H9 (cell line): ENCODE data around the gene HS6ST2. TPM values are rescaled to one million over a fixed set of nuclear protein-coding genes. Genes with fewer than 3 reads are reported as not detected.

ENCODE experiments used
- DNase-seq: peaks from one replicate; pipeline ENCODE4 v3.0.0-alpha.2; 2017
- H2AFZ ChIP-seq: one replicate; pipeline ENCODE4 v1.6.1; 2013; ENCODE audit warnings: mild to moderate bottlenecking, low read length, control low read depth, moderate library complexity
- H2AK5ac ChIP-seq: 2 replicates; pipeline ENCODE4 v1.6.1; 2013; ENCODE audit warnings: low read length, control low read depth, mixed read lengths; ENCODE audit not compliant: insufficient read length
- H2BK120ac ChIP-seq: one replicate; pipeline ENCODE4 v1.6.1; 2013; ENCODE audit warnings: low read depth, mild to moderate bottlenecking, low read length, control low read depth, inconsistent platforms; ENCODE audit not compliant: poor library complexity, severe bottlenecking
- H2BK12ac ChIP-seq: 2 replicates; pipeline ENCODE4 v1.6.1; 2013; ENCODE audit warnings: low read length, control low read depth, mixed read lengths, low read depth; ENCODE audit not compliant: insufficient read length
- H2BK15ac ChIP-seq: 2 replicates; pipeline ENCODE4 v1.6.1; 2013; ENCODE audit warnings: low read depth, low read length, control low read depth
- H2BK20ac ChIP-seq: one replicate; pipeline ENCODE4 v1.6.1; 2013; ENCODE audit warnings: low read depth, mild to moderate bottlenecking, low read length, control low read depth, inconsistent platforms; ENCODE audit not compliant: poor library complexity, severe bottlenecking
- H2BK5ac ChIP-seq: 2 replicates; pipeline ENCODE4 v1.6.1; 2013; ENCODE audit warnings: low read length, control low read depth, mixed read lengths; ENCODE audit not compliant: insufficient read length
- H3K14ac ChIP-seq: 2 replicates; pipeline ENCODE4 v1.6.1; 2013; ENCODE audit warnings: low read length, control low read depth; ENCODE audit not compliant: insufficient read depth
- H3K18ac ChIP-seq: 2 replicates; pipeline ENCODE4 v1.6.1; 2013; ENCODE audit warnings: low read depth, mild to moderate bottlenecking, mixed read lengths, low read length, control low read depth; ENCODE audit not compliant: insufficient read length
- H3K23ac ChIP-seq: 2 replicates; pipeline ENCODE4 v1.6.1; 2013; ENCODE audit warnings: low read length, control low read depth, mixed read lengths, low read depth; ENCODE audit not compliant: insufficient read length
- H3K23me2 ChIP-seq: 2 replicates; pipeline ENCODE4 v1.6.1; 2013; ENCODE audit warnings: low read depth, mild to moderate bottlenecking, mixed read lengths, low read length, control low read depth; ENCODE audit not compliant: insufficient read length, poor library complexity, severe bottlenecking
- H3K27ac ChIP-seq: 2 replicates; pipeline ENCODE4 v1.5.1; 2013; ENCODE audit warnings: low read length, control low read depth, mixed read lengths, low read depth; ENCODE audit not compliant: insufficient read length
- H3K27me3 ChIP-seq: 2 replicates; pipeline ENCODE4 v1.6.1; 2013; ENCODE audit warnings: low read length, control low read depth, inconsistent platforms; ENCODE audit not compliant: insufficient read depth
- H3K4ac ChIP-seq: 2 replicates; pipeline ENCODE4 v1.6.1; 2013; ENCODE audit warnings: low read depth, mild to moderate bottlenecking, control low read depth, inconsistent platforms, low read length, moderate library complexity
- H3K4me1 ChIP-seq: 2 replicates; pipeline ENCODE4 v1.6.1; 2013; ENCODE audit warnings: low read length, control low read depth, inconsistent platforms; ENCODE audit not compliant: insufficient read depth
- H3K4me2 ChIP-seq: 2 replicates; pipeline ENCODE4 v1.6.1; 2013; ENCODE audit warnings: low read length, control low read depth, mixed read lengths; ENCODE audit not compliant: insufficient read length, insufficient read depth
- H3K56ac ChIP-seq: 2 replicates; pipeline ENCODE4 v1.6.1; 2013; ENCODE audit warnings: low read depth, mild to moderate bottlenecking, mixed read lengths, low read length, control low read depth; ENCODE audit not compliant: insufficient read length
- H3K79me1 ChIP-seq: 2 replicates; pipeline ENCODE4 v1.6.1; 2013; ENCODE audit warnings: low read depth, mild to moderate bottlenecking, moderate library complexity, low read length, control low read depth, inconsistent platforms; ENCODE audit not compliant: insufficient read depth, poor library complexity, severe bottlenecking
- H3K79me2 ChIP-seq: 2 replicates; pipeline ENCODE4 v1.6.1; 2013; ENCODE audit warnings: low read length, control low read depth, inconsistent platforms; ENCODE audit not compliant: insufficient read depth
- H3K9ac ChIP-seq: 2 replicates; pipeline ENCODE4 v1.6.1; 2013; ENCODE audit warnings: low read length, control low read depth, mixed read lengths; ENCODE audit not compliant: insufficient read length; ENCODE audit errors: extremely low read depth
- H3K9me3 ChIP-seq: one replicate; pipeline ENCODE4 v1.6.1; 2013; ENCODE audit warnings: low read depth, low read length, inconsistent platforms; ENCODE audit not compliant: control insufficient read depth
- H3T11ph ChIP-seq: one replicate; pipeline ENCODE4 v1.6.1; 2013; ENCODE audit warnings: mild to moderate bottlenecking, low read length, control low read depth, inconsistent platforms
- H4K20me1 ChIP-seq: one replicate; pipeline ENCODE4 v1.6.1; 2013; ENCODE audit not compliant: control insufficient read depth, insufficient read length, insufficient read depth
- H4K5ac ChIP-seq: 2 replicates; pipeline ENCODE4 v1.6.1; 2013; ENCODE audit warnings: low read depth, mild to moderate bottlenecking, mixed read lengths, low read length, control low read depth; ENCODE audit not compliant: insufficient read length
- H4K8ac ChIP-seq: replicated peaks from 2 replicates; pipeline ENCODE4 v1.6.1; 2013; ENCODE audit warnings: low read length, control low read depth, mixed read lengths, low read depth; ENCODE audit not compliant: insufficient read length
- H4K91ac ChIP-seq: 2 replicates; pipeline ENCODE4 v1.6.1; 2013; ENCODE audit warnings: low read depth, mild to moderate bottlenecking, moderate library complexity, mixed read lengths, low read length, control low read depth; ENCODE audit not compliant: insufficient read length
- H3K27ac Mint-ChIP-seq, 3 experiments: 2 replicates in 2 of 3; 3 replicates in 1 of 3; pipeline ENCODE4 v1.8.0; 2020 to 2021; ENCODE audit warnings: mixed read lengths in 3 of 3, mild to moderate bottlenecking in 1 of 3, moderate library complexity in 1 of 3
- H3K27me3 Mint-ChIP-seq: 2 replicates; pipeline ENCODE4 v1.8.0; 2021; ENCODE audit warnings: low read depth, mild to moderate bottlenecking, moderate library complexity, mixed read lengths
- H3K36me3 Mint-ChIP-seq, 3 experiments: 2 replicates in 2 of 3; 3 replicates in 1 of 3; pipeline ENCODE4 v1.8.0; 2020 to 2021; ENCODE audit warnings: low read depth in 3 of 3, mixed read lengths in 3 of 3; ENCODE audit not compliant: insufficient read depth in 1 of 3
- H3K4me1 Mint-ChIP-seq, 2 experiments: 2 replicates each; pipeline ENCODE4 v1.8.0; 2020; ENCODE audit warnings: mixed read lengths in 2 of 2
- H3K4me3 Mint-ChIP-seq, 2 experiments: 2 replicates in 1 of 2; 3 replicates in 1 of 2; pipeline ENCODE4 v1.8.0; 2020 to 2021; ENCODE audit warnings: mild to moderate bottlenecking in 2 of 2, mixed read lengths in 2 of 2, moderate library complexity in 1 of 2
- H3K9me3 Mint-ChIP-seq, 2 experiments: 2 replicates in 1 of 2; 3 replicates in 1 of 2; pipeline ENCODE4 v1.8.0; 2020; ENCODE audit warnings: mild to moderate bottlenecking in 2 of 2, mixed read lengths in 2 of 2, moderate library complexity in 1 of 2
- CTCF ChIP-seq: fragments of 200-600 bp; sonication (generic); conservative IDR thresholded peaks from 3 replicates; pipeline ENCODE4 v1.8.0; 2021; ENCODE audit warnings: antibody characterized with exemption, mild to moderate bottlenecking
- WGBS: extraction: QIAGEN DNeasy Blood & Tissue Kit; methylation state at CpG from one replicate; pipeline ENCODE4 v1.1.7; 2013; ENCODE audit warnings: missing lambda C conversion rate, low lambda C conversion rate, mixed read lengths; ENCODE audit not compliant: insufficient read length; ENCODE audit errors: extremely low coverage; 5-methylcytosine and 5-hydroxymethylcytosine counted together
- total RNA-seq: library from RNA; stranded (reverse); gene quantifications from 2 replicates; pipeline ENCODE4 v1.2.1, GENCODE V29; 2021

Gene HS6ST2
- total RNA-seq, 1 experiment from 2014 or later, result 4.8 TPM

- Histone ChIP-seq H2AK5ac (no peak overlapping the region), H2AFZ (no peak overlapping the region), H4K8ac (no peak overlapping the region), H2BK5ac (no peak overlapping the region), H3K4me1 (no peaks in the 10 kb centered on the region), H3K79me2 (no peaks in the 10 kb centered on the region), H4K91ac (no peak overlapping the region), H3K4me2 (no peak overlapping the region), H3K27ac (no peak overlapping the region), H3K27me3 (no peaks in the 10 kb centered on the region), H4K20me1 (no peaks in the 10 kb centered on the region), H3K18ac (no peak overlapping the region), H3K56ac (no peak overlapping the region), H3K23me2 (no peaks in the 10 kb centered on the region), H3K23ac (no peak overlapping the region), H2BK12ac (no peak overlapping the region), H3K9ac (no peak overlapping the region), H2BK120ac (no peak overlapping the region), H2BK15ac (no peak overlapping the region), H3K4ac (no peak overlapping the region), H3K9me3 (peaks cover 6% of the 10 kb centered on the region), H3K79me1 (no peaks in the 10 kb centered on the region), H3K14ac (no peak overlapping the region), H3T11ph (no peak overlapping the region), H2BK20ac (no peak overlapping the region), H4K5ac (no peak overlapping the region)
- no peak overlapping the region for H3K27ac Mint-ChIP-seq
- no peaks in the 10 kb centered on the region for H3K4me1 Mint-ChIP-seq
- H3K36me3 Mint-ChIP-seq, result peaks cover 10 to 32% (median 18%) of the 10 kb centered on the region in 3 experiments
- WGBS, result no CpG with 5 or more reads among the region's 3 CpGs
- H3K4me3 Mint-ChIP-seq, result no peak overlapping the region
- H3K9me3 Mint-ChIP-seq, result peaks cover 40 to 41% of the 10 kb centered on the region in 2 experiments
- peaks cover 6% of the 10 kb centered on the region for H3K27me3 Mint-ChIP-seq
- TF ChIP-seq CTCF, result no peak
- DNase-seq, result no peak
Observed at GRCh38 chrX:133007458-133007857, 49.0 kb upstream of the HS6ST2 start.
